Fibroblast of pulmonary artery (primary cell): Measurements from ENCODE around the gene WEE1.
"Not testable (repeated sequence)": the region's sequence is repeated elsewhere in the genome, so short reads cannot be mapped to it uniquely, and the experiment has no call there.

Source experiments
- DNase-seq: peaks from one replicate; pipeline ENCODE4 v3.0.0-alpha.2; 2010; ENCODE audit warnings: low read depth
- H3K4me3 ChIP-seq: replicated peaks from 2 replicates; pipeline ENCODE4 v1.5.1; 2011; ENCODE audit warnings: low read depth, mild to moderate bottlenecking, control low read depth, low read length, moderate library complexity
- CTCF ChIP-seq: IDR thresholded peaks from 2 replicates; pipeline ENCODE4 v1.5.1; 2011; ENCODE audit warnings: mild to moderate bottlenecking, control low read depth, low read length, inconsistent platforms; ENCODE audit errors: missing control alignments

Gene WEE1

DNA sequence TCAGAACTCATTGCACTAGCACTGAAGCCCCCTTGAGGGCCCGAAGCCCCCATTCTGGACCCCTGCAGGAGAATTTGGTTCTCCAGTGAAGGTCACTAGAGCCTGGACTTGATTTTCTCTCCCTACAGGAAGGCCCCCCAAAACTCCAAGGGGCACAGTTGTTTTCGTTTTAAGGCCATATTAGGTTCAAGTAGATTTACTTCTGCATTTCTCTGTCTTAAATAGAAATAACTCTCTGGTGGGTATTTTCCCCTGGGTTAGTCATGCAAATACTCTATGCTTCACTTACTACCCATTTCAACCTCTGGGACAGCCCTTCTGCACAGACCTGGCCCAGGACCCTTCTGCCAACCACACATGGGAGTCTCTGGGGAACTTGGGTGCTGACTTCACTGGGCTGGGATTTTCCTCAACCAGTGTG lies 41.6 kb downstream of the WEE1 start:
- H3K4me3 ChIP-seq: no peak overlapping the region
- no peak for DNase-seq
- no peak for TF ChIP-seq CTCF

GRCh38 chr11:9616042-9616675 lies 42.7 kb downstream of the WEE1 start:
- no peak for DNase-seq
- no peak for TF ChIP-seq CTCF
- no peak overlapping the region for H3K4me3 ChIP-seq

- TF ChIP-seq CTCF: no peak
- DNase-seq: no peak
- no peak overlapping the region for H3K4me3 ChIP-seq
Observed at GRCh38 chr11:9616858-9617257, 43.4 kb downstream of the WEE1 start.

- DNase-seq: peak; percentile 53
- no peak overlapping the region for H3K4me3 ChIP-seq
- TF ChIP-seq CTCF: no peak
Observed at GRCh38 chr11:9617940-9618339, 44.5 kb downstream of the WEE1 start.

DNA sequence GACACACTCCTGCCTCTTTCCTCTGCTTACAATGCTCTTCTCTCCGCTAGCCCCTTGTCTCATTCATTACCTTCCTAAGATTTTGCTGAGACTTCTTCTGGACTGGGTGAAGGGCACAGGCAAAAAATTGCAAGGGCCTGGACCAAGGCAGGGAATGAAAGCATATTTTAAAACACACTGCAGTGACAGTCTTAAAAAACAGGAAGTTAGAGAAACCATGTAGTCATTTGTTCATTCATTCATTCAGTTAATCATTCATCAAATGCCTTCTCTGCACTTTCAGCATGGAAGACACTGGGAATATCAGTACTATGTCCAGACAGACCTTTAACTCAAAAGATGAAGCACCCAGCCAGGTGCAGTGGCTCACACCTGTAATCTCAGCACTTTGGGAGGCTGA lies 45.5 kb downstream of the WEE1 start:
- no peak for DNase-seq
- no peak overlapping the region for H3K4me3 ChIP-seq
- TF ChIP-seq CTCF: no peak

GRCh38 chr11:9619971-9620370 lies 46.5 kb downstream of the WEE1 start:
- no peak for DNase-seq
- no peak for TF ChIP-seq CTCF
- H3K4me3 ChIP-seq: no peak overlapping the region

- not testable (repeated sequence) for H3K4me3 ChIP-seq, DNase-seq
Observed at GRCh38 chr11:9622353-9622752, 48.9 kb downstream of the WEE1 start.

GRCh38 chr11:9623053-9623452 lies 49.6 kb downstream of the WEE1 start:
- not testable (repeated sequence) for H3K4me3 ChIP-seq, DNase-seq
